Measurements from ENCODE around the gene VPS16. TPM values are rescaled to one million over a fixed set of nuclear protein-coding genes. Genes with fewer than 3 reads are reported as not detected.

The VPS16 gene
- total and polyA plus RNA-seq, 2 of the 13 experiments (the other 11 are each of a cell fraction or from before 2014, with no cell fraction given) = 34.2 to 35.4 TPM

- TF ChIP-seq ZNF687 (CRISPR knock-in tag; IDR thresholded peaks at IDR 0.05) (peak; percentile 99), ZC3H13 (CRISPR knock-in tag; IDR thresholded peaks at IDR 0.05) (peak; percentile 94), ZNF83 (CRISPR knock-in tag; IDR thresholded peaks at IDR 0.05; ENCODE audit: borderline replicate concordance) (peak; percentile 92; the same call in 1 of the 2 replicates), CBX2 (IDR thresholded peaks at IDR 0.05; ENCODE audit: low read depth, low read length) (no peak), CBX2 (CRISPR knock-in tag; IDR thresholded peaks at IDR 0.05; ENCODE audit: low read depth) (no peak; the same call in 1 of the 2 replicates), PAF1 (CRISPR knock-in tag; IDR thresholded peaks at IDR 0.05) (no peak), ZNF496 (CRISPR knock-in tag; IDR thresholded peaks at IDR 0.05; ENCODE audit: insufficient replicate concordance) (peak; percentile 10), ZNF781 (CRISPR knock-in tag; IDR thresholded peaks at IDR 0.05; ENCODE audit: borderline replicate concordance, not compliant biosample characterization) (peak; percentile 97), STAT5B (CRISPR knock-in tag; IDR thresholded peaks at IDR 0.05) (no peak), ZNF142 (CRISPR knock-in tag; IDR thresholded peaks at IDR 0.05) (peak; percentile 68; the same call in 1 of the 2 replicates), RFXANK (CRISPR knock-in tag; IDR thresholded peaks at IDR 0.05) (no peak; the same call in 1 of the 2 replicates), E2F5 (CRISPR knock-in tag; conservative IDR thresholded peaks at IDR 0.05) (peak; percentile 87), PLRG1 (conservative IDR thresholded peaks at IDR 0.05) (no peak), SIX1 (CRISPR knock-in tag; IDR thresholded peaks at IDR 0.05; ENCODE audit: borderline replicate concordance) (peak; percentile 15; the same call in 1 of the 2 replicates), ZNF577 (CRISPR knock-in tag; IDR thresholded peaks at IDR 0.05; ENCODE audit: borderline replicate concordance, low read depth) (peak; percentile 63; the same call in 1 of the 2 replicates), HDAC1 (CRISPR knock-in tag; IDR thresholded peaks at IDR 0.05) (peak; percentile 97), MEF2D (CRISPR knock-in tag; IDR thresholded peaks at IDR 0.05) (peak; percentile 33; the same call in 1 of the 2 replicates), ZNF225 (CRISPR knock-in tag; IDR thresholded peaks at IDR 0.05) (peak; percentile 98), ZNF629 (CRISPR knock-in tag; conservative IDR thresholded peaks at IDR 0.05) (peak; percentile 47; the same call in 1 of the 2 replicates)
Observed at GRCh38 chr20:2840138-2840966, at the start of gene VPS16, which contains the start of gene PCED1A (continued).

All from HepG2 (cell line).